Panc1 (cell line): Measurements from ENCODE around the gene WDR7.

ENCODE experiments used
- CTCF ChIP-seq: fragments of 450-650 bp; IDR thresholded peaks from 2 replicates; pipeline ENCODE4 v1.5.1; 2017; ENCODE audit warnings: mild to moderate bottlenecking
- POLR2AphosphoS5 ChIP-seq: IDR thresholded peaks from 2 replicates; pipeline ENCODE4 v1.6.1; 2012; ENCODE audit warnings: mild to moderate bottlenecking, low read depth, low read length, moderate library complexity
- TCF7L2 ChIP-seq: IDR thresholded peaks from 2 replicates; pipeline ENCODE4 v1.6.1; 2011; ENCODE audit warnings: mild to moderate bottlenecking, low read depth, low read length, inconsistent platforms

GRCh38 chr18:57025540-57025939 is 374.4 kb downstream of the WDR7 start:
- TF ChIP-seq CTCF (no peak), TCF7L2 (no peak), POLR2AphosphoS5 (no peak)
